IPS-20b (cell line): ENCODE measurements around the gene IZUMO1.
A peak's percentile ranks its signal among the peaks of the same experiment; 100 is the strongest.

Experiments
- H3K27ac ChIP-seq: one replicate; pipeline ENCODE4 v1.5.1; 2013; ENCODE audit warnings: low read length
- H3K27me3 ChIP-seq: 2 replicates; pipeline ENCODE4 v1.6.1; 2013; ENCODE audit warnings: mild to moderate bottlenecking, low read length, inconsistent platforms; ENCODE audit not compliant: insufficient read depth
- H3K36me3 ChIP-seq: 2 replicates; pipeline ENCODE4 v1.6.1; 2013; ENCODE audit warnings: low read depth, mild to moderate bottlenecking, inconsistent platforms, low read length, moderate library complexity; ENCODE audit not compliant: insufficient read depth
- H3K4me1 ChIP-seq: 2 replicates; pipeline ENCODE4 v1.6.1; 2013; ENCODE audit warnings: mild to moderate bottlenecking, control low read depth, inconsistent platforms, low read length, moderate library complexity; ENCODE audit not compliant: insufficient read depth
- H3K4me3 ChIP-seq: 2 replicates; pipeline ENCODE4 v1.5.1; 2013; ENCODE audit warnings: mild to moderate bottlenecking, low read length, inconsistent platforms
- H3K9ac ChIP-seq: 2 replicates; pipeline ENCODE4 v1.6.1; 2013; ENCODE audit warnings: low read depth, mild to moderate bottlenecking, inconsistent platforms, low read length, moderate library complexity
- H3K9me3 ChIP-seq: 2 replicates; pipeline ENCODE4 v1.6.1; 2013; ENCODE audit warnings: mild to moderate bottlenecking, low read depth, low read length, inconsistent platforms; ENCODE audit not compliant: insufficient read depth

The IZUMO1 gene

DNA sequence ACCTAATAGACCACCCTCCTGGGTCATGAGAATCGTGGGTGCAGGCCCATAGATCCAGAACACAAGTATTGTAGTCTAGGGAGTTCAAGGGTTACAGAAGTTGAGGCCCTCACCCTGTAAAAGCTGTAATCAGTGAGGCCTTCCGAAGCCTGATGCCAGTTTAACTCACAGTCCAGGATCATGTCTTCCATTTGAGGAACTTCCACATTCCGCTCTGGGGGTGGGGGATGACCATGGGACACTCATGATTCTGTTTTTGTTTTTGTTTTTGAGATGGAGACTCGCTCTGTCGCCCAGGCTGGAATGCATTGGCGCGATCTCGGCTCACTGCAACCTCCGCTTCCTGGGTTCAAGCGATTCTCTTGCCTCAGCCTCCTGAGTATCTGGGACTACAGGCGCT is 4.6 kb downstream of the IZUMO1 start:
- Histone ChIP-seq H3K4me1 (peaks cover 4% of the 10 kb centered on the region; the same call in 1 of the 2 replicates), H3K4me3 (0 out of 2 replicates have a peak overlapping the region, but pooled peaks have one; percentile 41), H3K36me3 (no peaks in the 10 kb centered on the region), H3K27me3 (peaks cover 24% of the 10 kb centered on the region), H3K9ac (no peak overlapping the region), H3K9me3 (no peaks in the 10 kb centered on the region), H3K27ac (no peak overlapping the region)

DNA sequence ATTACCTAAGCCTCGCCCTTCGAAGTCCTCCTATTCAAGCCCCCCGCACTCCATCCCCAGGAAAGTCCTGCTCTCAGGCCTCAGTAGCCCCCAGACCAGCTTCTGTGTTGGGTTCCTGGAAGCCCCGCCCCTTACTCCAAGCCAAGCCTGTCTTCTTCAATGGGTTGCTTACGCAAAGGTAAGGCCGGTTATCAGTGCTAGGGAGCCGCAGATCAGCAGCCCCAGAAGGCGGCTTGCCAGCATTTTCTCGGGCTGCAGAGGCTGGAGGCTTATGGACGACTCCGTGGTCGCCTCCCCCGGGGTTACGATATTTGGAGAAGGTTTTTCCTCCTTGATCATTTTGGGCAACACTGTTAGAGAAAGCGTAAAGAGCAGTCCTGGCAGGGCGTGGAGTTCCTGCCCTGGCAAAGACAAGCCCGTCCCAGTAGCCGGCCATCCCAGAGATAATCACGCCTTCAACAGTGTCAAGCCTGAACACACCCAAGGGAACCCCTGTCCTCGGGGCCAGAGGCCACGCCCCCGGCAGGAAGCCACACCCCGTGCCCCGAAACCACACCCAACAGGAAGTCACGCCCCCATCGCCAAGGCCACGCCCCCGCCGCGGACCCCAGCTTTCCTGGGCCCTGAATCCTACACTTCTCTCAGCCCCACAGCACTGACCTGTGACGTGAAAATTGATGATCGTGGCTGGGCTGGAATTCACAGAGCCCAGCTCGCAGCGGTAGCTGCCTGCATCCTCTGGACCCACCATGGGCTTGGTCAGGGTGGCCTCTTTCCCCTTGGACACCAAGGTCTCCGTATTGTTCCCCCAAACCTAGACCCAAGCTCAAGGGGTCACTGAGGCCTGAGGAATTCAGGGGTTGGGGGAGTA is 5.3 kb downstream of the IZUMO1 start:
- Histone ChIP-seq H3K27me3 (peaks cover 24% of the 10 kb centered on the region), H3K9ac (no peak overlapping the region), H3K36me3 (no peaks in the 10 kb centered on the region), H3K4me1 (peaks cover 4% of the 10 kb centered on the region; the same call in 1 of the 2 replicates), H3K27ac (no peak overlapping the region), H3K4me3 (peak overlapping the region; percentile 41), H3K9me3 (no peaks in the 10 kb centered on the region)

DNA sequence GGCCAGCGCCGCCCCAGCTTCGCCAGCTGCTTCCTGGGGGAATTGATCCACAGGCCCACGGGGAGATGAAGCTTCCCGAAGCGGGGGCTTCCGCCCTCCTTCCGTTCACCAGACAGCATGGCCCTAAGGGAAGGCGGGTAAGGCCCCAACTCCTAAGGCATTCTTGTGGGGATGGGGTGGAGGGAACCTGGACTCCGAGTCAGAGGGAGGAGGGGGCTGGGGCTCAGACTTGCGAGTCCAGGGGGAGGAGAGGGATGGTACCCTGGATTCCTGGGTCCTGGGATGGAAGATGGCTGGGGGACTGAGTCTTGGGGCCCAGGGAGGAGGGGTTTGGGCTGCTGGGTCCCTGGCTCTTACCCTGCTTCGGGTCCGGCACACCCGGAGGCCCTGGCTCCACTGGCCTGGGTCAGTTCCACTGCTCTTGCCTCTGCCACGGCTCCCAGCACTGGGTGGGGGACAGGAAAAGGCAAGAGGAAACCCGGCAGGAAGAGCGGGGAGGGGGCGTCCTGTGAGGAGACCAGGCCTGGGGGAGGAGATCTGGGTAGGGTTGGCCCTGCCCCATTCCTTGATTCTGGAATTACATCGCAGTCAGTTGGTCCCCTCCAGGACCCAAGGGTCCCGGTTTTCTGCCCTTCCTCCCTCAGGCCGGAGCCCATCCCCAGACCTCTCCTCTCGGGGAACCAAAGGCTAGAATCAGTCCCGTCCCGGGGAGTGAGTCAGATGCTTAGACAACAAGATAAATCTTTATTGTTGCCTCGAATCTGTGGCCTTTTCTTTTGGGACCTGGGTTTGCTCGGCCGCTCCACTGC is 6.3 kb downstream of the IZUMO1 start, which contains the start of gene RASIP1:
Gene RASIP1 (minus strand): TSS at position 447 of the 809 bp plus-strand sequence. CDS start 328 bp downstream, at position 119.
- Histone ChIP-seq H3K27ac (no peak within 1 kb of the TSS), H3K27me3 (peaks cover 24% of the 10 kb centered on the region), H3K4me3 (peak within 1 kb of the TSS; percentile 63; the same call in 1 of the 2 replicates), H3K9ac (no peak within 1 kb of the TSS), H3K36me3 (no peaks in the 10 kb centered on the region), H3K9me3 (no peaks in the 10 kb centered on the region), H3K4me1 (peaks cover 4% of the 10 kb centered on the region; the same call in 1 of the 2 replicates)

DNA sequence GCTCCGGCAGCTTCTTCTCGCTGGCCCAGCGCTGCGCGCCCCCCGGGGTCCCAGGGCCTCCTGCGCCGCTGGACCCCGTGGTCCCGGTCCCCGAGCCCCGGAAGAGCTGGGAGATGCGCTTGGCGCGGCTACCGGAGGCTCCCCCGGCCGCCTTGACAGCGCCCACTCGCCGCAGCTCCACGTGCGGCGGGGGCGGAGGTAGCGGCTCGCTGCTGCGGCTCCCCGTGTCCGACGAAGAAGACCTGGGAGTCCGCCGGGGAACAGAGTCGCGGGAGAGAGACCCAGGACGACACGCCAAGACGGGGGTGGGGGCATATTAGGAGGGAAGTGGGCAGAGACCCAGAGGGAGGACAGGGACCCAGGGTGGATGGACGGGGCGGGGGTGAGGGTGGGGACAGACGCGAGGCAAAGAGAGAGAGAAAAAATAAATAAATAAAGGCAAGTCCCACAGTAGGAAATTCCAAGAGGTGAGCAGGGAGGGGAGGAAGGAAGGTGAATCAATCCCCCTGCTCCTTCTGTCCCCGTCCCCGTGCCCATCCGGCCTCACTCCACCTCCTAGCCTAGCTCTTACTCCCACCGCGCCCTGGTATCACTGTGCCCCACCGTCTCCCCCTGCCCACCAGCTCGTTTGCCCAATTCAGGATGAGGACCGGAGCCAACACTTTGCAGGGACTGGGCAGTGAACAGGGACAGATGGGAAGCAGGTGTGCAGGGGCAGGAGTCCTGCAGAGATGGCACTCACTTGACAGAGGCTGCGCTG is 7.1 kb downstream of the IZUMO1 start:
- Histone ChIP-seq H3K27me3 (peaks cover 24% of the 10 kb centered on the region), H3K4me3 (peak overlapping the region; percentile 63; the same call in 1 of the 2 replicates), H3K4me1 (peaks cover 4% of the 10 kb centered on the region; the same call in 1 of the 2 replicates), H3K9me3 (no peaks in the 10 kb centered on the region), H3K9ac (no peak overlapping the region), H3K27ac (no peak overlapping the region), H3K36me3 (no peaks in the 10 kb centered on the region)

DNA sequence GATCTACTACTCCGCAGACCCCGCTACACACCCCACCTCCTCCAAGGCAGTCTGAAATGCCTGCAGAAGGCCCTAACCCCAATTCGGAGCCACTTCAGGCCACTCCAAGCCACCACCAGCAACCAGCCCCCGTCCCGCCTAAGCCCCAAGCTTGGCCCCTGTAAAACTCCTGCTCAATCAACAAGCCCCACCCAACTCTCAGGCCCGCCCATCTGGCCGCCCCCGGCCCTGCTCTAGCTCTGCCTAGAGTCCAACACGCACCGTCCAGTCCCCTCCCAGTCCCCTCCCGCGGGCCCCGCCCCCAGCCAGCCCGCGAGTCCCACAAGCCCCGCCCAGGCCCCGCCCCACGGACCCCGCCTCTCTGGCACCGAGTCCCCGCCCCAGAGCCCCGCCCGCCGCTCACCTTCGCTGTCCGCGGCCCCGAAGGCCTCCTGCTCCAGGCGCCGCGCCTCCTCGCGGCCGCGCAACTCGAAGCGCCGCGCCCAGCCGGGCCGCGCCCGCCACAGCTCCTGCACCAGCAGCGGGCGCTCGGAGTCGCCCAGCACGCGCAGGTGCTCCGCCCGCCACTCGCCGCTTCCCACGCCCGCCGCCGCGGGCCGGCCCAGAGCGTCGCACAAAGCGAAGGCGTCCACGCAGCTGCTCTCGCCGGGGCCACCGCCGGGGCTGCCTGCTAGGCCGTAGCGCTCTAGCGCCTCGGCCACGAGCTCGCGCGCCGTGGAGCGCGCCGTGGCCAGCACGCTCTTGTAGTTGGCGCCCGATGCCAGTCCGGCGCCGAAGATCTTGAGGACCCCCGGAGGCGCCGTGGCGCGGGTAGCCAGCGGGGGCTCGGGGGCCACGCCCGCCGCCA is 7.9 kb downstream of the IZUMO1 start:
- Histone ChIP-seq H3K9ac (peak overlapping the region; percentile 42; the same call in 1 of the 2 replicates), H3K27ac (no peak overlapping the region), H3K27me3 (peaks cover 24% of the 10 kb centered on the region), H3K9me3 (no peaks in the 10 kb centered on the region), H3K36me3 (no peaks in the 10 kb centered on the region), H3K4me1 (peaks cover 4% of the 10 kb centered on the region; the same call in 1 of the 2 replicates), H3K4me3 (peak overlapping the region; percentile 63)

DNA sequence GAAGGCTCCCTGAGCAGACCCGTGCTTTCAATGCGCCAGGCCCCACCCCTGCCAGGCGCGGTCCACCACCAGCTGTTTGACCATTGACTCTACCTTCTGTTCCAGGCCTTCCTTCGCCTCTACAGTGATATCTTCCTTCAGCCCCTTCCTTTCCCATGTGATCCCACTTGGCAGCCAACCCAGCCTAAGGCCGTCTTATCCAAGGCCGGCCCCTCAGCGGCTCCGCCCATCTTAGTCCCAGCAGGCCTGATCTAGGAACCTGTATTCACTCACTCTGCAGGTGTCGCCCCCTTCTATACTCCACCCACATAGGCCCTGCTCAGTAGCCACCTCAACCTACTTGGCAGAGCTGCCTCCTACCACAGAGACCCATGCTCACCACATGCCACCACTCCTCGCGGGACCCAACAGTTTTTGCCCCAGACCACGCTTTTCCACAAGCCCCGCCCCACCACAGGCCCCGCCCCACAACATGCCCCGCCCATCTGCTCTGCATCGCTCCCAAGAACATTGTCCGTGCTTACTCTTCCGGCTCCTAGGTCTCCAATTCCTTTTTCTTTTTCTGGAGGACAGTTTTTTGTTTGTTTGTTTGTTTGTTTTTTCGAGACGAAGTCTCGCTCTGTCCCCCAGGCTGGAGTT is 9.2 kb downstream of the IZUMO1 start:
- Histone ChIP-seq H3K9me3 (no peaks in the 10 kb centered on the region), H3K27ac (no peak overlapping the region), H3K9ac (no peak overlapping the region), H3K4me3 (no peak overlapping the region), H3K27me3 (peaks cover 24% of the 10 kb centered on the region), H3K4me1 (peaks cover 4% of the 10 kb centered on the region; the same call in 1 of the 2 replicates), H3K36me3 (no peaks in the 10 kb centered on the region)

DNA sequence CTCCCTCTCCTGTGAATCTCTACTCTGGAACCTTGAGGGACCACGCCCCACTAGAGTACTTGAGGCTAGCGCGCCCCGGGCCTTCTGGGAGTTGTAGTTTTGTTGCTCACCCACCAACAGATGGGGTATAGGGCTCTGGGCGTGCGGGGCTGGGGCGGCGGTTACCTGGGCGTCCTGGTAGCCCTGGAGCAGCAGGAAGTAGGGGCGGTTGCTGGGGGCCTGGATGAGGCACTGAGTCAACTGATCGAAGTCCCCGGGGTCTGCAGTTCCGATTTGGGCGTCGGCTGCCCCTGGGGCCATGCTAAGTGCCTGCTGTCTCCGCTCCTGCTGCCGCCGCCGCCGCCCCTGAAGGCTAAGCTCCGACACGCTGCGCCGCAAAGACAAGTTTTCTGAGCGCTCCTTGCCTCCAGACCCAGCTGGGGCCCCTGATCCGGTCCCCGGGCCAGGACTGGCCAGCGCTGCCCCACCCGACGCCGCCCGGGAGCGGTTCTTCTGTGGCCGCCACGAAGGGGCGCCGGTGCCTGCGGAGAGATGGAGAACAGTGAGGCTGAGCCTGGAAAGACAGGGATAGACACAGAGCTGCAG is 11.6 kb downstream of the IZUMO1 start:
- H3K27ac ChIP-seq, result no peak overlapping the region
- peak overlapping the region; percentile 48; the same call in 1 of the 2 replicates for H3K9ac ChIP-seq
- no peaks in the 10 kb centered on the region for H3K36me3 ChIP-seq
- no peaks in the 10 kb centered on the region for H3K9me3 ChIP-seq
- H3K4me3 ChIP-seq, result peak overlapping the region; percentile 65
- H3K4me1 ChIP-seq, result peaks cover 4% of the 10 kb centered on the region; the same call in 1 of the 2 replicates
- H3K27me3 ChIP-seq, result peaks cover 12% of the 10 kb centered on the region

DNA sequence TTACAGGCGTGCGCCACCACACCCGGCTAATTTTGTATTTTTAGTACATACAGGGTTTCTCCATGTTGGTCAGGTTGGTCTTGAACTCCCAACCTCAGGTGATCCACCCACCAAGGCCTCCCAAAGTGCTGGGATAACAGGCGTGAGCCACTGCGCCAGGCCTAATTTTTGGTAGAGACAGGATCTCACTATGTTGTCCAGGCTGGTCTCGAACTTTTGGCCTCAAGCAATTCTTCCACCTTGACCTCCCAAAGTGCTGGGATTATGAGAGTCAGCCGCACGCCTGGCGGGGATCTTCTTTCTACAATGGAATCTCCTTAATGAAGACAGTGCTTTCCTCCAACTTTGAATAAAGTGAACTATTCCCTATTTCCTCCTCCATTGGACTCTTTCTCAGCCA is 12.1 kb downstream of the IZUMO1 start:
- Histone ChIP-seq H3K27ac (no peak overlapping the region), H3K9me3 (no peaks in the 10 kb centered on the region), H3K36me3 (no peaks in the 10 kb centered on the region), H3K4me1 (peaks cover 4% of the 10 kb centered on the region; the same call in 1 of the 2 replicates), H3K27me3 (peaks cover 7% of the 10 kb centered on the region), H3K9ac (no peak overlapping the region), H3K4me3 (peak overlapping the region; percentile 65; the same call in 1 of the 2 replicates)

DNA sequence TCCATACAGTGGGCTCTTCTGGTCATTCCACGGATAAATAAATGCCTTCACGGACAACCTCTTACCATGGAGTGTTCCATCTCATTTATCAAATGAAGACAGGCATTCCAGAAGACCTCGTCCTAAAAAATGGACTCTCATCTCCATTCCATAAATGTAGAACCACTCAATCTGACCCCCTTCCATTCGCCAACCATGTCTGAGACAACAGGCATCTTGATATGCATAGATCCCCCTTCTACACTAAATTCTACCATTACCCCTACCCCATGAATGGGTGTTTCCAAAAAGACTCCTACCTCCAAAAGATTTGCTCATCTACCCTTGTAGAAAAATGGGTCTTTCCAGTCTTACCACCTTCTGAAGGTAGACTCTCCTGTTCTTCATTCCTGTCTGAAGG is 15.3 kb downstream of the IZUMO1 start:
- H3K36me3 ChIP-seq, result no peaks in the 10 kb centered on the region

More for the DNA sequence above, 15.3 kb downstream of the IZUMO1 start:
- H3K27ac ChIP-seq, result no peak overlapping the region
- no peaks in the 10 kb centered on the region for H3K4me1 ChIP-seq
- H3K4me3 ChIP-seq, result no peak overlapping the region
- no peak overlapping the region for H3K9ac ChIP-seq
- H3K9me3 ChIP-seq, result no peaks in the 10 kb centered on the region
- no peaks in the 10 kb centered on the region; the same call in 1 of the 2 replicates for H3K27me3 ChIP-seq
